D721Med (cell line): Measurements from ENCODE around the gene EIF2S2.
A peak's percentile ranks its signal among the peaks of the same experiment; 100 is the strongest.

Experiments
- DNase-seq: peaks from one replicate; pipeline ENCODE4 v3.0.0; 2011; ENCODE audit warnings: low spot score; ENCODE audit not compliant: insufficient read length
- FAIRE-seq: peaks from 2 replicates; lab custom pipeline; 2011; peaks lifted over from hg19 to GRCh38; lab: Jason Lieb, UNC
- TF ChIP-seq, protein P1 (sequence below): IDR thresholded peaks from 2 replicates; pipeline ENCODE4 v1.5.1; 2012; ENCODE audit warnings: mild to moderate bottlenecking, control low read depth; ENCODE audit not compliant: insufficient read depth; ENCODE audit errors: missing control alignments

Gene EIF2S2

GRCh38 chr20:34076952-34077351 is 35.1 kb downstream of the EIF2S2 start:
- DNase-seq (no peak), FAIRE-seq (no peak)
- TF ChIP-seq, protein P1, sequence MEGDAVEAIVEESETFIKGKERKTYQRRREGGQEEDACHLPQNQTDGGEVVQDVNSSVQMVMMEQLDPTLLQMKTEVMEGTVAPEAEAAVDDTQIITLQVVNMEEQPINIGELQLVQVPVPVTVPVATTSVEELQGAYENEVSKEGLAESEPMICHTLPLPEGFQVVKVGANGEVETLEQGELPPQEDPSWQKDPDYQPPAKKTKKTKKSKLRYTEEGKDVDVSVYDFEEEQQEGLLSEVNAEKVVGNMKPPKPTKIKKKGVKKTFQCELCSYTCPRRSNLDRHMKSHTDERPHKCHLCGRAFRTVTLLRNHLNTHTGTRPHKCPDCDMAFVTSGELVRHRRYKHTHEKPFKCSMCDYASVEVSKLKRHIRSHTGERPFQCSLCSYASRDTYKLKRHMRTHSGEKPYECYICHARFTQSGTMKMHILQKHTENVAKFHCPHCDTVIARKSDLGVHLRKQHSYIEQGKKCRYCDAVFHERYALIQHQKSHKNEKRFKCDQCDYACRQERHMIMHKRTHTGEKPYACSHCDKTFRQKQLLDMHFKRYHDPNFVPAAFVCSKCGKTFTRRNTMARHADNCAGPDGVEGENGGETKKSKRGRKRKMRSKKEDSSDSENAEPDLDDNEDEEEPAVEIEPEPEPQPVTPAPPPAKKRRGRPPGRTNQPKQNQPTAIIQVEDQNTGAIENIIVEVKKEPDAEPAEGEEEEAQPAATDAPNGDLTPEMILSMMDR, result no peak

DNA sequence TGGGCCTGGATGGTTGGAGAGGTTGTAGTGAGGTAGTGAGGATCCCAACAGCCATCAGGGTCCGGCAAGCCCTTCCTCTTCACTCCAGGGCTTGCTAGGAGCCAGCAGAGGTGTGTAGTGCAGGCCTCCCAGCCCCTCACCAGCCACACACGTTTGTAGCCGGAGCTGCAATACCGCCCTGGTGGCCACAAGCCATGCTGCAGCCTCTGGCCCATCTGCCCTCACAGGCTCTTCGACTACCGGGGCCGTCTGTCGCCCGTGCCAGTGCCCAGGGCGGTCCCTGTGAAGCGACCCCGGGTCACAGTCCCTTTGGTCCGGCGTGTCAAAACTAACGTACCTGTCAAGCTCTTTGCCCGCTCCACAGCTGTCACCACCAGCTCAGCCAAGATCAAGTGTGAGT is 36.4 kb downstream of the EIF2S2 start:
- DNase-seq, result no peak
- FAIRE-seq, result no peak
- TF ChIP-seq, protein P1, result no peak

DNA sequence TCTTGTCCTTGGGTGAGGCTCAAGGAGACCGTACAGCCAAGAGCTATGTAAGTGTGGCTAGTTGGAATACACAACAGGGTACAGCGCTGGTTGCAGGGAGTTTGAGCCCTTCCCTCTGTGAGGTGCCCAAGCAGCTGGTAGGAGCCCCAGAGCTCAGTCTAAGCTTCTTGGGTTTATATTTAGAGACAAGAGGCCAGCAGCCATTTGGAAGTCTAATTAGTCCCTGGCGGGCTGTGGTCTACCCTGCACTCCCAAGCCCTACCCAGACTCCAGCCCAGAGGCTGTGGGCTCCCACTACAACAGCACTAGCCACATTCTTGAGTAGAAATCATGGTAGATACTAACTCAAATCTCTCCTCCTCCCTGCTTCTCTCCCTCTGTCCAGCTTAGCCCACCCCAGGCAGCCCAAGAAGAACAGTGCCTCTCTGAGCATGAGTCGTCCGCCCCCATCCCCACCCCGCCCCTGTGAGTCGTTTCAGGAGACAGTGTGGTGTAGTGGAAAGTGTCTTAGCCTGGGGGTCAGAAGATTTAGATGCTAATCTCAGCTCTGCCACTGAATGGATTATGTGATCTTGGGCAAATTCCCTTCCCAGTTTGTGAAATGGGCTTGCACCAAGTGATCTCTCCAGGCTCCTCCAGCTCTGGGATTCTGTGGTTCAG is 37.8 kb downstream of the EIF2S2 start:
- peak; percentile 72 for DNase-seq
- TF ChIP-seq, protein P1, result no peak
- no peak for FAIRE-seq

DNA sequence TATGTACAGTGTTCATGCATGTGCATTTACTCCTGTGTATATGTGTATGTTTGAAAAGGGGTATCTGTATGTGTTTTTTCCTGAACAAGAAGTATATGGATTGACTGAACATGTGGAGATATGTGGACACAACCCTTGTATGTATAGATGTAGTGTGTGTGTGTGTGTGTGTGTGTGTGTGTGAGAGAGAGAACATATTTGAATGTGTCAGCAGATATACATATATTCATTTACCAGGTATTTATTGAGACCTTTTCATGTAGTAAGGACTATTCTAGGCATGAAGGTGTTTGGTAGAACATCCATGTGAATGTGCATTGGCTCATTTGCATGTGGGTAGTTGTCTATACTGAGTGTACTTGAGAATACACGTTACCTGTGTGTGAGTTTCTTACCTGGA is 39.3 kb downstream of the EIF2S2 start:
- FAIRE-seq, result peak; percentile 44
- no peak for DNase-seq
- TF ChIP-seq, protein P1, result no peak

DNA sequence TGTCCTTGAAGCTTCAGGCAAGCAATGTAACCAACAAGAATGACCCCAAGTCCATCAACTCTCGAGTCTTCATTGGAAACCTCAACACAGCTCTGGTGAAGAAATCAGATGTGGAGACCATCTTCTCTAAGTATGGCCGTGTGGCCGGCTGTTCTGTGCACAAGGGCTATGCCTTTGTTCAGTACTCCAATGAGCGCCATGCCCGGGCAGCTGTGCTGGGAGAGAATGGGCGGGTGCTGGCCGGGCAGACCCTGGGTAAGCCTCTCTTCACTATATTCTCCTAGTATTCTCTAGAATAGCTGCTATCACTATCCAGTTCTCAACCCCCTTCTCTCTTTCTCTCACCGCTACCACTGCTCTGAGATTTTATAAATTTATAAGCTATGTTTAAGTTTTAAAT is 40.0 kb downstream of the EIF2S2 start:
- FAIRE-seq (no peak), DNase-seq (no peak)
- TF ChIP-seq, protein P1, result no peak

GRCh38 chr20:34070859-34071258 is 41.2 kb downstream of the EIF2S2 start:
- FAIRE-seq (no peak), DNase-seq (no peak)
- TF ChIP-seq, protein P1, result no peak

DNA sequence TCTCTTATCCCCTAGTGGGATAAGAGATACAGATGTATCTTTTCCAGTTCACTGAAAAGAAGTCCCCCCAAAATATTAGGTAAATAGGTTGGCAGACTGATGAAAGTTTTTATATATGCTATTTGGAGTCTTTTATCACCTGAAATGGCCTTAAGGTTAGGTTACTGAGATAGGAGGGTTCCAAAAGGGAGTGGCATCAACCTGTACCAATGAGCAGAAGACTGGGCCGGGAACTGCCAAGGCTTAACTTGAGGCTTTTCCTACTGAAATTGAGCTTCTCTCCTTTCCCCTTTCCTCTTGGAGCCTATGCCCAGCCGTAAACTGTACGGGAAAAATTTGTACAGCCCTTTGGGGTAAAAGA is 42.0 kb downstream of the EIF2S2 start:
- FAIRE-seq (no peak), DNase-seq (no peak)
- TF ChIP-seq, protein P1, result no peak
